Ecto neural progenitor cell (in vitro differentiated cells): ENCODE measurements around the gene RAI1.
A peak's percentile ranks its signal among the peaks of the same experiment; 100 is the strongest.

ENCODE experiments used
- DNase-seq: peaks from one replicate; pipeline ENCODE4 v3.0.0-alpha.2; 2018; ENCODE audit warnings: low spot score

RAI1 gene

GRCh38 chr17:17716837-17717523 is 35.7 kb downstream of the RAI1 start:
- no peak for DNase-seq

GRCh38 chr17:17718251-17718650 is 37.0 kb downstream of the RAI1 start:
- no peak for DNase-seq

- DNase-seq = no peak
Observed at GRCh38 chr17:17719199-17719940, 38.1 kb downstream of the RAI1 start.

GRCh38 chr17:17719966-17720543 is 38.8 kb downstream of the RAI1 start:
- no peak for DNase-seq

GRCh38 chr17:17721140-17721668 is 39.9 kb downstream of the RAI1 start:
- no peak for DNase-seq

- DNase-seq = peak; percentile 78
Observed at GRCh38 chr17:17722081-17722905, 41.0 kb downstream of the RAI1 start.

GRCh38 chr17:17722906-17723353 is 41.7 kb downstream of the RAI1 start:
- DNase-seq = no peak

- peak; percentile 76 for DNase-seq
Observed at GRCh38 chr17:17723354-17724261, 42.4 kb downstream of the RAI1 start.

- DNase-seq = peak; percentile 92
Observed at GRCh38 chr17:17724307-17725010, 43.2 kb downstream of the RAI1 start.

GRCh38 chr17:17725011-17725751 is 43.9 kb downstream of the RAI1 start:
- DNase-seq = peak; percentile 92

- DNase-seq = no peak
Observed at GRCh38 chr17:17725752-17726457, 44.6 kb downstream of the RAI1 start.

GRCh38 chr17:17726458-17727060 is 45.3 kb downstream of the RAI1 start:
- DNase-seq = no peak

GRCh38 chr17:17727111-17727659 is 45.9 kb downstream of the RAI1 start:
- no peak for DNase-seq

GRCh38 chr17:17728146-17728545 is 46.9 kb downstream of the RAI1 start:
- no peak for DNase-seq

- DNase-seq = no peak
Observed at GRCh38 chr17:17728550-17729251, 47.4 kb downstream of the RAI1 start.

- DNase-seq = no peak
Observed at GRCh38 chr17:17729620-17730249, 48.5 kb downstream of the RAI1 start.
